HepG2 (cell line): ENCODE data around the gene FARSB. TPM values are rescaled to one million over a fixed set of nuclear protein-coding genes. Genes with fewer than 3 reads are reported as not detected.

Source experiments
- ARHGAP35 ChIP-seq: sonication (generic); formaldehyde crosslinking; IDR thresholded peaks from 2 replicates; pipeline ENCODE4 v1.9.0; 2022; ENCODE audit warnings: mild to moderate bottlenecking, inconsistent platforms, moderate library complexity, missing genetic modification reagents, borderline replicate concordance
- ATAD3A ChIP-seq: sonication (generic); formaldehyde crosslinking; IDR thresholded peaks from 2 replicates; pipeline ENCODE4 v1.4.0; 2020; ENCODE audit warnings: missing genetic modification reagents
- ATF2 ChIP-seq: sonication (generic); formaldehyde crosslinking; IDR thresholded peaks from 2 replicates; pipeline ENCODE4 v1.4.0; 2020; ENCODE audit warnings: missing genetic modification reagents
- CCAR2 ChIP-seq: fragments of 200-400 bp; formaldehyde crosslinking; optimal IDR thresholded peaks from 2 replicates; pipeline ENCODE3; 2018; ENCODE audit warnings: low read depth, mild to moderate bottlenecking, low read length, moderate library complexity
- FOXA3 ChIP-seq: IDR thresholded peaks from 2 replicates; pipeline ENCODE4 v1.6.1; 2016; ENCODE audit warnings: missing genetic modification reagents, missing compliant biosample characterization
- FOXJ3 ChIP-seq: sonication (generic); formaldehyde crosslinking; IDR thresholded peaks from 2 replicates; pipeline ENCODE4 v1.4.0; 2020; ENCODE audit warnings: missing genetic modification reagents, mild to moderate bottlenecking, borderline replicate concordance
- GFI1 ChIP-seq: sonication (generic); formaldehyde crosslinking; IDR thresholded peaks from 2 replicates; pipeline ENCODE4 v1.5.0; 2020; ENCODE audit warnings: missing genetic modification reagents, mild to moderate bottlenecking, borderline replicate concordance
- HMG20B ChIP-seq: conservative IDR thresholded peaks from 2 replicates; pipeline ENCODE4 v1.6.1; 2016; ENCODE audit warnings: missing genetic modification reagents, missing compliant biosample characterization
- JUND ChIP-seq: sonication (generic); formaldehyde crosslinking; IDR thresholded peaks from 2 replicates; pipeline ENCODE4 v1.8.0; 2022; ENCODE audit warnings: mild to moderate bottlenecking, missing genetic modification reagents
- MED8 ChIP-seq: sonication (generic); formaldehyde crosslinking; IDR thresholded peaks from 2 replicates; pipeline ENCODE4 v1.8.1; 2023; ENCODE audit warnings: mild to moderate bottlenecking, missing genetic modification reagents; ENCODE audit not compliant: insufficient replicate concordance
- MYPOP ChIP-seq: sonication (generic); formaldehyde crosslinking; IDR thresholded peaks from 2 replicates; pipeline ENCODE4 v1.8.1; 2023; ENCODE audit warnings: mild to moderate bottlenecking, moderate library complexity, missing genetic modification reagents
- PRDM15 ChIP-seq: sonication (generic); formaldehyde crosslinking; IDR thresholded peaks from 2 replicates; pipeline ENCODE4 v1.4.0; 2020; ENCODE audit warnings: missing genetic modification reagents
- RAD51 ChIP-seq: fragments of 450-650 bp; IDR thresholded peaks from 2 replicates; pipeline ENCODE4 v1.6.1; 2016; ENCODE audit warnings: borderline replicate concordance
- REL ChIP-seq: sonication (generic); formaldehyde crosslinking; conservative IDR thresholded peaks from 2 replicates; pipeline ENCODE4 v1.8.0; 2022; ENCODE audit warnings: mild to moderate bottlenecking, missing genetic modification reagents, moderate library complexity
- SMYD3 ChIP-seq: sonication (generic); formaldehyde crosslinking; IDR thresholded peaks from 2 replicates; pipeline ENCODE4 v1.8.1; 2023; ENCODE audit warnings: mild to moderate bottlenecking, missing genetic modification reagents
- SRY ChIP-seq: sonication (generic); formaldehyde crosslinking; IDR thresholded peaks from 2 replicates; pipeline ENCODE4 v1.8.0; 2022; ENCODE audit warnings: mild to moderate bottlenecking, missing genetic modification reagents
- ZFYVE20 ChIP-seq: sonication (generic); formaldehyde crosslinking; IDR thresholded peaks from 2 replicates; pipeline ENCODE4 v1.8.0; 2023; ENCODE audit warnings: low read depth, mild to moderate bottlenecking, moderate library complexity, missing genetic modification reagents, borderline replicate concordance
- ZNF12 ChIP-seq: sonication (generic); formaldehyde crosslinking; IDR thresholded peaks from 2 replicates; pipeline ENCODE4 v1.5.0; 2020; ENCODE audit warnings: missing genetic modification reagents
- ZNF260 ChIP-seq: sonication (generic); formaldehyde crosslinking; IDR thresholded peaks from 2 replicates; pipeline ENCODE4 v1.4.0; 2020; ENCODE audit warnings: missing genetic modification reagents, low read depth, mild to moderate bottlenecking, borderline replicate concordance
- ZNF430 ChIP-seq: sonication (generic); formaldehyde crosslinking; IDR thresholded peaks from 2 replicates; pipeline ENCODE4 v1.9.0; 2021; ENCODE audit warnings: mild to moderate bottlenecking, missing genetic modification reagents
- ZNF549 ChIP-seq: sonication (generic); formaldehyde crosslinking; IDR thresholded peaks from 2 replicates; pipeline ENCODE4 v1.5.0; 2020; ENCODE audit warnings: missing genetic modification reagents
- ZNF562 ChIP-seq: sonication (generic); formaldehyde crosslinking; IDR thresholded peaks from 2 replicates; pipeline ENCODE4 v1.8.0; 2022; ENCODE audit warnings: missing genetic modification reagents, borderline replicate concordance
- ZNF607 ChIP-seq: sonication (generic); formaldehyde crosslinking; IDR thresholded peaks from 2 replicates; pipeline ENCODE4 v1.5.1; 2020; ENCODE audit warnings: missing genetic modification reagents, mild to moderate bottlenecking, borderline replicate concordance
- ZNF652 ChIP-seq: IDR thresholded peaks from 2 replicates; pipeline ENCODE4 v1.6.1; 2016; ENCODE audit warnings: low read depth, borderline replicate concordance
- ZNF674 ChIP-seq: sonication (generic); formaldehyde crosslinking; IDR thresholded peaks from 2 replicates; pipeline ENCODE4 v1.5.0; 2020; ENCODE audit warnings: low read depth, mild to moderate bottlenecking, missing genetic modification reagents
- polyA plus RNA-seq, 8 experiments: library from polyadenylated mRNA; depleted of rRNA in 3 of 8; stranded (reverse) in 7 of 8; unstranded in 1 of 8; fragments of >200 nt; fragmentation: Illumina TruSeq in 4 of 8; extraction: Trizol in 4 of 8; gene quantifications; 2 replicates each; pipeline versions ENCODE4 v1.2.1 to v1.2.3, GENCODE V29; 2011 to 2016; ENCODE audit warnings: low read depth in 4 of 8, missing spikeins in 1 of 8, mixed read lengths in 1 of 8; ENCODE audit not compliant: insufficient read depth in 1 of 8
- total RNA-seq, 5 experiments: library from RNA; depleted of rRNA; stranded (reverse); fragments of >200 nt; fragmentation: Illumina TruSeq; extraction: Trizol; gene quantifications; 2 replicates each; pipeline ENCODE4 v1.2.3, GENCODE V29; 2016; ENCODE audit warnings: low read depth in 1 of 5

Gene FARSB
- total and polyA plus RNA-seq, 2 of the 13 experiments (the other 11 are each of a cell fraction or from before 2014, with no cell fraction given) = 23.3 to 45.9 TPM

- TF ChIP-seq ZNF549 = no peak
- TF ChIP-seq HMG20B (CRISPR knock-in tag) = no peak
- TF ChIP-seq ARHGAP35 (CRISPR knock-in tag) = no peak
- no peak for TF ChIP-seq SRY (CRISPR knock-in tag)
- no peak for TF ChIP-seq CCAR2
- no peak for TF ChIP-seq ATAD3A (CRISPR knock-in tag)
- TF ChIP-seq RAD51 = no peak
- TF ChIP-seq MYPOP = no peak
- no peak for TF ChIP-seq ZNF607 (CRISPR knock-in tag)
- TF ChIP-seq ATF2 (CRISPR knock-in tag) = 0 out of 2 replicates have a peak, but pooled peaks have one; percentile 53
- no peak for TF ChIP-seq ZNF430
- peak; percentile 54; the same call in 1 of the 2 replicates for TF ChIP-seq FOXA3
- no peak for TF ChIP-seq ZFYVE20 (CRISPR knock-in tag)
- TF ChIP-seq SMYD3 (CRISPR knock-in tag) = no peak
- TF ChIP-seq GFI1 (CRISPR knock-in tag) = no peak
- no peak for TF ChIP-seq REL (CRISPR knock-in tag)
- no peak for TF ChIP-seq ZNF674 (CRISPR knock-in tag)
- peak; percentile 87 for TF ChIP-seq FOXJ3 (CRISPR knock-in tag)
- no peak for TF ChIP-seq ZNF562
- TF ChIP-seq ZNF652 (CRISPR knock-in tag) = no peak
- TF ChIP-seq ZNF260 (CRISPR knock-in tag) = no peak
- peak; percentile 35 for TF ChIP-seq MED8 (CRISPR knock-in tag)
- TF ChIP-seq ZNF12 (CRISPR knock-in tag) = no peak
- TF ChIP-seq JUND = no peak
- TF ChIP-seq PRDM15 (CRISPR knock-in tag) = no peak
These were observed 14.5 kb upstream of the FARSB start (continued) for GRCh38 chr2:222670191-222671038.
